ENCODE results near the gene RXFP3.

RXFP3 gene

DNA sequence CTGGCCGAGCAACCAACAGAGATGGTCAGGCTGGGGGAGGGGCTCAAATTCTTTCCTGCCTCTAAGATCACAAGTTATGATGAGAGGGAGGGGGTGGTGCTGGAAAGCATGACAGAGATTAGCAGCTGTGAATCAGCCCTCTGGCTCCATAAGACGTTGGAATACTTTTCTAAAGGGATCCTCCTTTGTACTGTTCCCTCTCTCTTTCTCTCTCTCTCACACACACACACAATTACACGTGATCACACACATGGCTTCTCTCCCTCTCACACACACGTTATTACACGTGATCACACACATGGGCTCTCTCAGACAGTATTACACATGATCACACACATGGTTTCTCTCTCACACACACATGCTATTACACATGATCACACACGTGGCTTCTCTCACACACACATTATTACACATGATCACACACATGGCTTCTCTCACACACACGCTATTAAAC, 48.5 kb downstream of the RXFP3 start, which contains the start of gene SLC45A2:
Gene SLC45A2 (minus strand): TSS at position 23 of the 454 bp plus-strand sequence. CDS start 110 bp downstream, outside the sequence.
- Histone ChIP-seq H3K27me3 (no peaks in the 10 kb centered on the region), H3K4me3 (no peak within 1 kb of the TSS), H3K36me3 (peaks cover 15 to 30% (median 23%) of the 10 kb centered on the region in 3 donors), H3K27ac (no peak within 1 kb of the TSS), H3K9me3 (no peaks in the 10 kb centered on the region), H3K4me1 (no peaks in the 10 kb centered on the region)
- intact Hi-C loops (cut with DNase I; ENCODE audit: low total_unique reads) = no loop called here
- DNase-seq = no peak
- TF ChIP-seq CTCF (IDR thresholded peaks at IDR 0.05) = no peak

DNA sequence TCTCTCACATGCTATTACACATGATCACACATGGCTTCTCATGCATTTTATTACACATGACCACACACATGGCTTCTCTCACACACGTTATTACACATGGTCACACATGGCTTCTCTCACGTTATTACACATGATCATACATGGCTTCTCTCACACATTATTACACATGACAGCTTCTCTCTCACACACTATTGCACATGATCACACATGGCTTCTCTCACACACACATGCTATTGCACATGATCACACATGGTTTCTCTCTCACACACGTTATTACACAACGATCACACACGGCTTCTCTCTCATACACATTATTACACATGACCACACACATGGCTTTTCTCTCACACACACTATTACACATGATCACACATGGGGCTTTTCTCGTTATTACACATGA, 49.3 kb downstream of the RXFP3 start:
- Histone ChIP-seq H3K27me3 (no peaks in the 10 kb centered on the region), H3K4me3 (no peak overlapping the region), H3K27ac (no peak overlapping the region), H3K9me3 (no peaks in the 10 kb centered on the region), H3K4me1 (no peaks in the 10 kb centered on the region), H3K36me3 (peaks cover 15 to 30% (median 23%) of the 10 kb centered on the region in 3 donors)
- no peak for TF ChIP-seq CTCF (IDR thresholded peaks at IDR 0.05)
- DNase-seq = no peak
- intact Hi-C loops (cut with DNase I; ENCODE audit: low total_unique reads) = no loop called here

Data from tibial artery (tissue), 4 donors.